HG03558 (cell line): ENCODE data around the gene CCL28.
"Not testable (repeated sequence)": the region's sequence is repeated elsewhere in the genome, so short reads cannot be mapped to it uniquely, and the experiment has no call there.

Experiments used
- ATAC-seq: cut with Tn5 transposase; IDR thresholded peaks from one replicate; pipeline ENCODE4 v1.9.1; 2021; ENCODE audit warnings: moderate number of reproducible peaks; ENCODE audit not compliant: unreplicated experiment; ENCODE audit errors: extremely low read depth

The CCL28 gene, protein sequence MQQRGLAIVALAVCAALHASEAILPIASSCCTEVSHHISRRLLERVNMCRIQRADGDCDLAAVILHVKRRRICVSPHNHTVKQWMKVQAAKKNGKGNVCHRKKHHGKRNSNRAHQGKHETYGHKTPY

DNA sequence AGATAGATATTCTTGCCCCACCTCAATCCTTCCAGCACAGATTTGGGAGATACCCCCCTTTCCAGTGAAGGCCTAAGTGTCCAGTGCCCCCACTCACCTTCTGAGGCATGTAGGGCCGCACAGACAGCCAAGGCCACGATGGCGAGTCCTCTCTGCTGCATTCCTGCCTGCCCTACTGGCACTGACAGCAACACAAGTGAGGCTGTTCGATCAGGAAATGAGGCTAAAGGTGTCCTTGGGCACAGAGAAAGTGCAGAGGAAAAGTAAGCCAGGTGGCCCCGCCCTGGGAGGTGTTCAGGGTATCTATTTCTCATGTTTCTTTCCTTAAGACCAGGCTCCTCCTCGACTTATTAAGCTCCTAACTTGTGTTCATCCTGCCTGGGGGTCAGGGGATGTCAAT is at the start of gene CCL28:
TSS of gene CCL28 (minus strand) at position 236 of the 400 bp plus-strand sequence. CDS start at position 161, 75 bp downstream.
- ATAC-seq: no peak

DNA sequence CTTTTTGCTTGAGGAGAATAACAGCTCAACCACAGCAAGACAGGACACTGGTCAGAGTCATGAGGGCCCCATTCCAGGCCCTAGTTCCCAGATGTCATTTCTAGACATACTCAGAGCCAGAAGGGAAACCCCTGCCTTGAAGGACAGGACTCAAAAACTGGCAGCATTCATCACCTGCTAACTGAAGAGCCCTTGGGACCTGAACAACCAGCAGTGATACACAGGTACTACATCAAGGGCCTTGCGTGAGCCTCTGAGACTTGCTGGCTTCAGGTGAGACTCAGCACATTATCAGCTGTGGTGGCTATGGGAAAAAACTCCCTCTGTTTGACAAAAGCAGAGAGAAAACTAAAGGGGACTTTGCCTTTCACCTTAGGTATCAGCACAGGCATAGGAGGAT is 48.9 kb upstream of the CCL28 start:
- ATAC-seq: no peak

DNA sequence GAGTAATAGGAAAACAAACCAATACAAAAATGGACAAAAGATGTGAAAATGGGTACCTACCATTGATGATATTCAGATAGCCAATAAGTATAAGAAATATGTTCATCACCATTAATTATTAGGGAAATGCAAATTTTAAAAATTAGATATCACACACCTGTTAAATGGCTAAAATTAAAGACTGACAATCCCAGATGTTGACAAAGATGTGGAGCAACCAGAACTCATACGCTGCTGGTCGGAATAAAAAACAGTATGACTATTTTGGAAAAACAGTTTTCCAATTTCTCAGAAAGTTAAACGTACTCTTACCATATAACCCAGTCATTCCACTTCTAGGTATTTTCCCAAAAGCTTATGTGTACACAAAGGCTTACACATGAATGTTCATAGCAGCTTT is 44.4 kb upstream of the CCL28 start:
- ATAC-seq: no peak

DNA sequence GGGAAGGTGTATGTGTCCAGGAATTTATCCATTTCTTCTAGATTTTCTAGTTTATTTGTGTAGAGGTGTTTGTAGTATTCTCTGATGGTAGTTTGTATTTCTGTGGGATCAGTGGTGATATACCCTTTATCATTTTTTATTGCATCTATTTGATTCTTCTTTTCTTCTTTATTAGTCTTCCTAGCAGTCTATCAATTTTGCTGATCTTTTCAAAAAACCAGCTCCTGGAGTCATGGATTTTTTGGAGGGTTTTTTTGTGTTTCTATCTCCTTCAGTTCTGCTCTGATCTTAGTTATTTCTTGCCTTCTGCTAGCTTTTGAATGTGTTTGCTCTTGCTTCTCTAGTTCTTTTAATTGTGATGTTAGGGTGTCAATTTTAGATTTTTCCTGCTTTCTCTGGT is 29.4 kb upstream of the CCL28 start:
- not testable (repeated sequence) for ATAC-seq

DNA sequence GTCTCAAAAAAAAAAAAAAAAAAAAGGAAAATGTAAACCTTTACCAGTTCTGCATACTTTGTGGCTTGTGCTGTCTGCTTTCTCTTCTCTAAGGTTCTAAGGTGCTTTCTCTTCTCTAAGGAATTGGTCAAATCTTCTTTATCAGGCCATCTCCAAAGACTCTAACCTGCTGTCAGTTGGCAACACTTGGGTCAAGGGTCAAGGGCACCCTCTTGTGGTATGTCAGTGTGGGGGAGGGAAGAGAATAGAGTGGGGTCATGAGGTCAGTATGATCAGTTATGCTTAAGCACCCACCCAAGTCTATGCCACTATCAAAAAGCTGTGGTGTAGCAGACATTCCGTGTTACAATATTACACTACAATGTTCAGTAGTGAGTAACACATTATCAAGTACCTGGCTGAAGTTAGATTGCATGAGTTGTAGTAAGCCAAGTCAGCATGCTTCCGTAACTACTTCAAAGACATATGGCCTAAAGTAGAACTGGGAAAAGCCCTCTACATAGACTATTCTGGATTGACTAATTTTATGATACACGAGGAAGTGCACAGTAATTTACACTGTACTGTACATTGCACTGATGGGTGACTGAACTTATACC is 25.0 kb upstream of the CCL28 start:
- no peak for ATAC-seq

DNA sequence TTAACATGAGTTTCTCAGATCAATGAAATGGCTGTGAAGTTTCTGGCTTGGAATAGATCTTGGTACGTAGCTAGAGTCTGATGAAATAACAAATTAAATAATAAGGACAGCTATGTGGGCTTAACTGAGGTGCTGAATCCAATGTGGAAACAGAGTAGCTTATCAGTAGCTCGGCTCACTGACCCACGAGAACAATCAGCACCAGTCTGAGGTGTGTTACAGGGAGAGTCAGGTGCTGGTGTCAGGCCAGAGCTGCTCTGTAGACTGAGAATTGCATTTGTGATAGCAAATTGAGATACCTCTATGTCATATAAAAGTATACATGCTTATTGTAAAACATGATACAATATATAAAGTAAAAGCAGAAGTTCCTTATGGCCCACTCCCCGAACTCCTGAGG is 21.2 kb upstream of the CCL28 start:
- no peak for ATAC-seq

DNA sequence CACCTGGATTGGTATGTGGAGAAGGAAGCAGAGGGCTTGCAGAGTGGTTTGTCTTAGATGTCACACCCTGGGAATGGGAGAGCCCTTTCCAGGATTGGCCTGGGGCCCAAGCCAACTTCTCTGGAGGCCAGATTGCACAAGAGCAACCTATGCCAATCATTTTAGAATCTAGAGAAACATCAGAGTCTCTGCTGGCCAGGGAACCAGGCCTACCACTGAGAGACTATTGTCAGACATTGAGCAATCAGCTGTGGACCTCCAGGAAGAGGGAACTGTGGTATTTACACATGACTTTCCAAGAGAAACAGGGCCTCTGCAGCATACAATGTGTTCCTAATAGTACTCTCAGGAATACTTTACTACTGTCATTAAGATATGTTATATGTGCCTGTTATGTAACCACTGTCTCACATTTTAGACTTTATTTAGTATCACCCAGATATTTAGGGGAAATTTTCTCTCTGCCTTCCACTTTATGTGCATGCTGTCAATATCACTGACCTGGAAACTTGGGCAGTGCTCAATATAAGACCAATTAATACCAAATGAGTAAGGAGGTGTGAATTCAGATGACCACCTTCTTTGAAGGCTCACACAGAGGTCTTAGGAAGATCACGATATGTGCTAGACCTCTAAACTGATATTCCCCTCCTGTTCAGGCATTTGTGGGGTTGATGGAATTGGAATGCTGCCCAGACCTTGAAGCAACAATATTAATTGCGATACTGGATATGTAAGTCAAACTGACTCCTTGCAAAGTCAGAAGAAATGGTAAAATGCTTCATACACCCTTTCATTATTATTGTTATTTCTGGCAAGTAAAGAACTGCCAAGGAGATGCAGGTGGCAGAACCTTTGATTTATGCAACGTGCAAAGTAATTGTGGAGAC is 20.5 kb upstream of the CCL28 start:
- no peak for ATAC-seq

DNA sequence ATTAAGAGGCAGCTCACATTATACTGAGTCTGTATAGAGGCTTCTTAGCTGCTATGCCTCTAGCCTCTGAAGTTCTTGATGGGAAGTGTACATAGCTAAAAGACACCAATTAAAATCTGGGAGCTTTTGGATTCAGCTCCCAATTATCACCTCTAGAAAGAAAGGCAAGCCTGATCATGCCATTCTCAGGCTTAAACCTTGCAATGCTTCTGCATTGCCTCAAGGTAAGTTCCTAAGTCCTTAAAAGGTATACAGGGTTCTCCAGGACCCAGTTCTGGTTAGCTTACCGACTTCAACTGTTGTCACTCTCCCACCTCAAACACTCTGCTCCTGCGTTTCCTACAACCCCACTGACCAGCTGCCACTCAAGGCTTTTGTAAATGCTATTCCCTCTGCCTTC is 17.5 kb upstream of the CCL28 start:
- no peak for ATAC-seq

DNA sequence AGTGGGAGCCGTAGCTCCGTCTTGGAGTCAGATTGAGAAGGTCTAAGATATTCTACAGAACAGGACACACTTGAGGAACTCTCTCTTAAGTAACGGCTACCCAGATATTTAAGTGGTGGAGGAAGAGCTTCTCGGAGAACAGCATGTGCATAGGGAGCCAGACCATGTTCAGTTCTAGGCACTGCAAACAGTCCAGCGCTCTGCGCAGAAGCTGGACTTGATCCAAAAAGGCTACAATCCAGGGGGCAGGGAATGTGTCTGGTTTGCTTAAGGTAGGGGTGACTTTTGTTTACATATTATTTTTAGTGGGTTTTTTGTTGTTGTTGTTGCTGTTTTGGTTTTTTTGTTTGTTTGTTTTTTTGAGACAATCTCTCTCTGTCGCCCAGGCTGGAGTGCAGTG is 16.8 kb upstream of the CCL28 start:
- no peak for ATAC-seq

DNA sequence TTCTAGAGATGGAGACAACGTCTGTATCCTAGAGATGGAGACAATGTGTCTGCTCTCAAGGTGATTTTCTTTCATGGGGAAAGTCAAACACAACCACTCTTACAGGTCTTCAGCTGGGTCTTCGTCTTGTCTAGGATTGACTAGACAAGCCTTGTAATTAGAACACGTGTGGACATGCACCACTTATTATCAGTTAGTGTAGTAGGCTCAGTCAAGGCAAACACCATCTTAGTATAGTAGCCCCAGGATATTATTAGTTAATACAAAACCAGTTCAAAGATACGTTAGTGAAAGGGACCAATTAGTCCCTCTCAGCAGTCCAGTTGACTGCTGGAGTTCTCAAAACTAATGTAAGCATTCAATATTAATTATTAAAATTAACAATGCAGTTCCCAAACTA is 15.1 kb upstream of the CCL28 start:
- ATAC-seq: no peak

DNA sequence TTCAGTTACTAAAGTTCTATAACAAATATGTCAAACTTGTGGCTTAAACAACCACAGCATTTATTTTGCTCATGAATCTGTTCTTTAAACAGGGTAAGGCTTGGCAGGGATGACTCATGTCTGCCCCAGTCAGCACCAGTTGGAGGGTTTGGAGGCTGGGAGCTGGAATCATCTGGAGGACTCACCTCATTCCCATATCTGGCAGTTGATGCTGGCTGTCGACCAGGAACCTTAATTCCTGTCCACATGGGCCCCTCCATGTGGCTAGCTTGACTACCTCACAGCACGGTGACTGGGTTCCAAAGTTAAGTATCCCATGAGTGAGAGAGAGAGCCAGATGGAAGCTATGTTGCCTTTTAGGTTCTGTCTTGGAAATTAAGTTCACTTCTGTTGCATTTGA is 13.8 kb upstream of the CCL28 start:
- no peak for ATAC-seq

DNA sequence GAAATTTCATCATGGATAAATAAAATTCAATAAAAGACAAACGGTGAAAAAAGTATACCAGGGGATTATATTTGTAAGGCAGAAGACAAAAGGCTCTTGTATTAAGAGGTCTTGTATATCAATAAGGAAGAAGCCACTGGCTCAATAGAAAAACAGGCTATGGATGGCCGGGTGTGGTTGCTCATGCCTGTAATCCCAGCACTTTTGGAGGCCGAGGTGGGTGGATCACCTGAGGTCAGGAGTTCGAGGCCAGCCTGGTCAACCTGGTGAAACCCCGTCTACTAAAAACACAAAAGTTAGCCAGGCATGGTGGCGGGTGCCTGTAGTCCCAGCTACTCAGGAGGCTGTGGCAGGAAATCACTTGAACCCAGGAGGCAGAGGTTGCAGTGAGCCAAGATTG is 10.9 kb upstream of the CCL28 start:
- not testable (repeated sequence) for ATAC-seq

DNA sequence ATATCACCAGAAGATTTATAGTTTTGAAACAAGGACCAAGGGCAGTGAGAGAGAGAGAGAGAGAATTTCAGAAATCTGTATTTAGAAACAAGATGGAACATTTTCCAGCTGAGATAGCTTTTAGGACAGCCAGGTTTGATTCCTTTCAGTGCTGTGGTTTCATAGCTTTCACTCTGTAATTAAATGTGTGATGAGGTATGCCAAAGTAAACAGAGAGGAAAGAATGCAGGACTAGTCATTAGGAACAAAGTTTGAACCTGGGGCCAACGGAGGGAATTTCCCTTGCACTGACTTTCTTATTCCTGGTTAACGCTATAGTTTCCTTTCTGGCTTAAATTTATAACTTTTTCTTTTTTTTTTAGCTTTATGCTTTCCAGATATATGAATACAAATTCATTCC is 10.0 kb upstream of the CCL28 start:
- ATAC-seq: no peak

DNA sequence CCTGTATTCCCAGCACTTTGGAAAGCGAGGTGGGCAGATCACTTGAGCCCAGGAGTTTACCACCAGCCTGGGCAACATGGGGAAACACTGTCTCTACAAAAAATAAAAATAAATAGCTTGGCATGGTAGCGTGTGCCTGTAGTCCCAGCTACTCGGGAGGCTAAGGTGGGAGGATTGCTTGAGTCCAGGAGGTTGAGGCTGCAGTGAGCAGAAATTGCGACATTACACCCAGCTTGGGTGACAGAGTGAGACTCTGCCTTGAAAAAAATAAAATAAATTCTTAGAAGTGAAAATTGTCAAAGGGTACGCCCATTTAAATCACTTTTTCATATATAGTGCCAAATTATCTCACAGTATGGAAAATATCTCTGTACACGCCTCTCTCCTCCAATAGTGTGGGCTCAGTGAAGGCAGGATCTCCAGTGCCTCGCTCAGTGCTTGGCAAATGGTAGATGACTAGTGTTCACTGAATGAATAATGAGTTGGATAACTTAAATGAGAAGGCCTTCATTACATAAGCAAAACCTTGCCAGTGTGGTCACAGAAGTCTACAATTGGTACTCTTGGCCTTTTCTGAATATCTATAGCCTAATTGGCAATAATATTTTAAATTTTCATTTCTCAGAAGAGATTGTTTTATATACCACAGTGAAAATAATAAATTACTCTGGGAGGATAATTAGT is 9.4 kb upstream of the CCL28 start:
- ATAC-seq: no peak

DNA sequence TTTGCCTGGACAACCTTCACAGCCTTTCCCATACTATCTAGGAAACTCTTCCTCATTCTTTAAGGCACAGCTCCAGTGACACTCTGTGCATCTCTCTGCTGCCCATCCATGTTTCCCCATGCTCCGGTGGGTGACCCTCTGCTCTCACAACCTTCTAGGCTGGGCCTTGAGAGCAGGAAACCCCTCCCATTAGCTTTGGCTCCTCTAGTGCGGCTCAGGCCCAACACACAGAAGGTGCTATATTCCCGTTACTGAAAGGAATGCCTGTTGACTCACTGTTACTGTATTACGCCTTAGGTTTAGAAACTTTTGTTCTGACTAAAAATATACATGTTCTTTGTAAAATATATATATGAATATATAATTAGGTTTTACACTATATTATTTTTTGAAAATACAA is 8.1 kb upstream of the CCL28 start:
- no peak for ATAC-seq

DNA sequence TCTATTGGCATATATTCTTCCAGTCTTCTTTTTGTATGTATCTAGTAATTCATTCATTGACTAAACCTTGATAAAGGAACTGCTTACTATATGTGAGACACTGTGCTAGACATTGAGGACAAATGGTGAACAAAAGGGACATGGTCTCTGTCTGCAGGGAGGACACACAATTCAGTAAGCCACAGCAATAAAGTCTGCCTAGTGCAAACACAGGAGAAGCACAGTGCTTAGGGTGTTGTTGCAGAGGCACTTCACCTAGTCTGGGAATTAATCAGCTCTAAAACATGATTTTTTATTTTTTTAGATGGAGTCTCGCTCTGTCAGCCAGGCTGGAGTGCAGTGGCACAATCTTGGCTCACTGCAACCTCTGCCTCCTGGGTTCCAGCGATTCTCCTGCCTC is 6.4 kb upstream of the CCL28 start:
- no peak for ATAC-seq

DNA sequence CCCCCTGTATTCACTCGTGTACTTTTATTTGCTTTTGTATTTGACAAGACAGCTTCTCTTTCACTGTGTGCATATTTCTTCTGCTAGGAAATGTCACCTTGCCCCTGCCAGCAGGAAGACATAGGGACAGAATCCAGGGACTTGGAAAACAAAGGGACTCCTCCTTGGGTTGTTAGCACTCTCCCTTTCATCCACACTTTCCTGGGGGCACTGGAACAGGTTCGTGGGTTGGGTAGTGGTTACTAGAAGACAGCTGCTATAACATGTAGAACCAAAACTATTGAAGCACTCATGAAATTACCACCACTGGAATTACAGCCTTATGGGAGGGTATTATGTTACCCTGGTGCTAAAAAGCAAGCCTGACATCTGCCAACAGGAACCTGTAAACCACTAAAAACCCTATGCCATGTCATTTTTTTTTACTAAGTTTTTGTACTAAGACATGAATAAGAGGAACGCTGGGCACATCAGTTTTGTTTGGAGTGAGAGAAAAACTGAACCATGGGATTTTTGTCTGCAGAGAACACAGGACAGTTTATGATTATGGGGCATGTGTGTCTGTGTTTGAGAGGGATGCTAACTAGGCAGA is 4.7 kb upstream of the CCL28 start:
- ATAC-seq: no peak

DNA sequence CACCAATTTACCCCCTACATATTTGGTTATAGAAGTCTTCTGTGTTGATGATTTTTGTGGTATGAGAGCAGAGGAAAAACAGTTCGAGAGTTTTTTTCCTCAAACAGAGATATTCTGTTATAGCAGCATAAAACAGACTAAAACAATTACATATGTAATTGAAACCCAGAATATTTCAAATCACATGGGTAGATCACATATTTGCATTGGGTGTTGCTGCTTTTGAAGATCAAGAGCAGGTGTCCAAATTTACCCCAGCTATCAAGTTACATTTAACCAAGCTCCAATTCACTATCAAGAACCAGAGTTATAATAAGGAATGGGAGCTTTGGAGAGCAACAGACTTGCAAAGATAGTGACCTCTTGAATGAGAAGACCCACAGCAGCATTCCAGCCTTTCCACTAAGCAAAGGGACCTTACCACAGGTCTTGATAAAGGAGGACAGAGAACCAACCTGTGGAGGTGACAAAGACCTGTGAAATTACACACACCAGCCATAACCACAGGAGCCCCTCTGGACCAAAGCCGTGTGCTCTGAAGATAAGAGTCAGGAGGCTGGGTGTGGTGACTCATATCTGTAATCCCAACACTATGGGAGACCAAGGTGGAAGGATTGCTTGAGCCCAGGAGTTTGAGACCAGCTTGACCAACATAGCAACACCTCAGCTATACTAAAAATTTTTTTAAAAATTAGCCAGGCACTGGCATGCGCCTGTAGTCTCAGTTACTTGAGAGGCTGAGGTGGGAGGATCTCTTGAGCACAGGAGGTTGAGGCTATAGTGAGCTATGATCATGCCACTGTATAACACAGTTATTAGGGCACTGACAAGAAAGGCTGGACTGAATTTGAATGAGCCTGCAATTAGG is 4.0 kb upstream of the CCL28 start:
- ATAC-seq: no peak

DNA sequence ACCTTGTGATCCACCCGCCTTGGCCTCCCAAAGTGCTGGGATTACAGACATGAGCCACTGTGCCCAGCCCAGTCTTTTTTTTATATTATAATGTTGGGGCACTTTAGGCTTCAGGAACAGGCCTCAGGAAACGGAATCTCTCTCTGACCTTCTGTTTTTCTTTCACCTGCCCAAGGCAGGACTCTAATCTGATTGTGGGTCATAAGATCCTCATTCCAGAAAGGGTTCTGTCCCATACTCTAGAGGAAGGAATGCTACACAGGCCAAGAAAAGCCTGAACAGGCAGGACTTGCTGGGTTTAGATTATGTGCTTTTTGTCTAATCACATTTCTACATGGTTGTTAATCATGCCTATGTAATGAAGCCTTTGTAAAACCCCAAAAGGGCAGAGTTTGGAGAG is 1.8 kb upstream of the CCL28 start:
- ATAC-seq: no peak

DNA sequence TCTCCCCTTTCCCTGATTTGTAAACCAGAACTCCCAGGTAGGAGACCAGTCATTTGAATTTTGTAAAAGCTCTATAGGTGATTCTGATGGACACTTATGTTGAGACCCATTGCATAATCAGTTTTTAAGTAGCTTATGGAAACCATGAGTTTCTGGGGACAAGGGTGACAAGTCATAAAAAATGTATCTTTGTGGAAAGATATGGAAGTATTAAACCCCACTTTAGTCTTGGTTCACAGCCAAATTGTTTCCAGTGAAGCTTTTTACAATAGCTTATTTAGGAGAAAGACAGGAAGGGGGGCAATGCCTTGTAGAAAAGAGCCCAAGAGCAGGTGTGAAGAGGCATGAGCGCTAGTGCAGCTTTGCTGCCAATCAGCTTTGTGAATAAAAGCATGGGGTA is 453 bp upstream of the CCL28 start:
- ATAC-seq: no peak
